ENCODE data around the gene PDCD1. TPM values are rescaled to one million over a fixed set of nuclear protein-coding genes. Genes with fewer than 3 reads are reported as not detected.
A peak's percentile ranks its signal among the peaks of the same experiment; 100 is the strongest.

Gene PDCD1
- total and polyA plus RNA-seq, 2 experiments from 2014 or later = 0.44 TPM; not detected in 1

DNA sequence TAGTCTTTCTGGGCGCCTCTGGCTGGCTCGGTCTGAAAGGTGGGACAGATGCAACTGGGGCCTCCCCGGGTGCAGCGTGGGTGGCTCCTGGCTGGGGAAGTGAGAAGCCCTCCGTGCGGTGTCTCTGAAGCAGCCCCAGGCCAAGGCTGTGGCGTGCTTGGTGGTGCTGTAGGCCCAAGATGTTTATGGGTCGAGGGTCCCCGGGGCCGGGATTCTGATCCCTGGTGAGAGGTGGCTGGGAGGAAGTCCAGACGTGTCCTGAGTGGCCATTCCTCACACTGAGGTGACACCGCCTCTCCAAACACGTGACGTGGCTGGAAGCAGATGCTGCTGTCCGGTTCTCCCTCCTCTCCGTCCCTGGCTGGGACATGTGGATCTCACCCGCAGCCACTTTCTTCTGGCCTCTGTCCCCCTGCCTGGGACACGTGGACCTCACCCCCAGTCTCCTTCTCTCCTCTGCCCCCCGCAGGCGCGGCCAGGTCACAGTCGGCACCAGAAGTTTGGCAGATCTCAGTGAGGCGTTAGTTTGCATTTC lies 23.5 kb upstream of the PDCD1 start:
- WGBS (ENCODE audit: low lambda C conversion rate, missing lambda C conversion rate) = 51% methylated on average over 21 of the region's 23 CpGs
- DNase-seq (ENCODE audit: low spot score) = no peak
- Histone ChIP-seq H3K4me1 (ENCODE audit: insufficient read depth) (peaks cover 21% of the 10 kb centered on the region), H3K27me3 (no peaks in the 10 kb centered on the region), H2AFZ (no peak overlapping the region), H3K9me3 (ENCODE audit: low read depth) (no peaks in the 10 kb centered on the region), H3K36me3 (replicated peaks; ENCODE audit: insufficient read depth, low read depth) (no peaks in the 10 kb centered on the region), H3K79me2 (no peaks in the 10 kb centered on the region), H3K4me2 (peak overlapping the region; percentile 90), H4K20me1 (ENCODE audit: insufficient read depth, poor library complexity, severe bottlenecking) (no peaks in the 10 kb centered on the region), H3K4me3 (peak overlapping the region; percentile 0), H3K27ac (peak overlapping the region; percentile 74), H3K9me2 (replicated peaks; ENCODE audit: insufficient read depth) (no peaks in the 10 kb centered on the region)
- TF ChIP-seq EZH2 (IDR thresholded peaks at IDR 0.05; ENCODE audit: borderline replicate concordance) (no peak), EZH2phosphoT487 (IDR thresholded peaks at IDR 0.05; ENCODE audit: low read depth, severe bottlenecking, unreplicated experiment) (no peak), CTCF (IDR thresholded peaks at IDR 0.05; ENCODE audit: poor library complexity) (no peak)

- no peak overlapping the region for H3K4me3 ChIP-seq
- no peaks in the 10 kb centered on the region for H3K9me2 ChIP-seq (replicated peaks; ENCODE audit: insufficient read depth)
- no peaks in the 10 kb centered on the region for H3K27me3 ChIP-seq
- peaks cover 11% of the 10 kb centered on the region for H3K4me1 ChIP-seq (ENCODE audit: insufficient read depth)
- H2AFZ ChIP-seq = peak overlapping the region; percentile 97
- no peaks in the 10 kb centered on the region for H4K20me1 ChIP-seq (ENCODE audit: insufficient read depth, poor library complexity, severe bottlenecking)
- no peak overlapping the region for H3K27ac ChIP-seq
- no peaks in the 10 kb centered on the region for H3K9me3 ChIP-seq (ENCODE audit: low read depth)
- DNase-seq (ENCODE audit: low spot score) = no peak
- no peaks in the 10 kb centered on the region for H3K36me3 ChIP-seq (replicated peaks; ENCODE audit: insufficient read depth, low read depth)
- H3K79me2 ChIP-seq = no peaks in the 10 kb centered on the region
- TF ChIP-seq EZH2 (IDR thresholded peaks at IDR 0.05; ENCODE audit: borderline replicate concordance) = no peak
- TF ChIP-seq EZH2phosphoT487 (IDR thresholded peaks at IDR 0.05; ENCODE audit: low read depth, severe bottlenecking, unreplicated experiment) = no peak
- TF ChIP-seq CTCF (IDR thresholded peaks at IDR 0.05; ENCODE audit: poor library complexity) = no peak
- peak overlapping the region; percentile 90 for H3K4me2 ChIP-seq
- WGBS (ENCODE audit: low lambda C conversion rate, missing lambda C conversion rate) = 82% methylated on average over 16 of the region's 16 CpGs
These were observed 21.8 kb upstream of the PDCD1 start for GRCh38 chr2:241880311-241881073.

GRCh38 chr2:241879326-241879725 lies 20.6 kb upstream of the PDCD1 start:
- H2AFZ ChIP-seq = no peak overlapping the region
- no peak for DNase-seq (ENCODE audit: low spot score)
- H3K9me2 ChIP-seq (replicated peaks; ENCODE audit: insufficient read depth) = no peaks in the 10 kb centered on the region
- H3K9me3 ChIP-seq (ENCODE audit: low read depth) = no peaks in the 10 kb centered on the region
- no peaks in the 10 kb centered on the region for H3K27me3 ChIP-seq
- TF ChIP-seq EZH2phosphoT487 (IDR thresholded peaks at IDR 0.05; ENCODE audit: low read depth, severe bottlenecking, unreplicated experiment) (no peak), EZH2 (IDR thresholded peaks at IDR 0.05; ENCODE audit: borderline replicate concordance) (no peak), CTCF (IDR thresholded peaks at IDR 0.05; ENCODE audit: poor library complexity) (no peak)
- peaks cover 4% of the 10 kb centered on the region for H3K4me1 ChIP-seq (ENCODE audit: insufficient read depth)
- no peaks in the 10 kb centered on the region for H3K36me3 ChIP-seq (replicated peaks; ENCODE audit: insufficient read depth, low read depth)
- H3K79me2 ChIP-seq = no peaks in the 10 kb centered on the region
- H3K4me3 ChIP-seq = no peak overlapping the region
- no peak overlapping the region for H3K27ac ChIP-seq
- H3K4me2 ChIP-seq = no peak overlapping the region
- H4K20me1 ChIP-seq (ENCODE audit: insufficient read depth, poor library complexity, severe bottlenecking) = no peaks in the 10 kb centered on the region
- WGBS (ENCODE audit: low lambda C conversion rate, missing lambda C conversion rate) = 92% methylated on average over 9 of the region's 9 CpGs
